Stimulated activated CD4-positive, alpha-beta T cell treated with anti-CD3 and anti-CD28 coated beads, Interleukin-1b, Interleukin-23, amount 100 ng/mL, for 4 hours (primary cell): ENCODE data around the gene OST4.
A peak's percentile ranks its signal among the peaks of the same experiment; 100 is the strongest.

Source experiments
- DNase-seq, 2 donors: peaks; one replicate each; pipeline ENCODE4 v3.0.0-alpha.2; 2020; ENCODE audit warnings: low read depth in 2 of 2

OST4 gene

GRCh38 chr2:27093430-27094352 is 22.2 kb upstream of the OST4 start:
- no peak for DNase-seq

- no peak for DNase-seq
Measured at GRCh38 chr2:27092696-27093429, 21.4 kb upstream of the OST4 start.

- DNase-seq, result no peak
Measured at GRCh38 chr2:27091746-27092695, 20.6 kb upstream of the OST4 start.

GRCh38 chr2:27089111-27089954 is 17.9 kb upstream of the OST4 start:
- no peak for DNase-seq

GRCh38 chr2:27088634-27089033 is 17.2 kb upstream of the OST4 start:
- DNase-seq, result no peak

- no peak for DNase-seq
Measured at GRCh38 chr2:27087823-27088410, 16.5 kb upstream of the OST4 start.

- no peak for DNase-seq
Measured at GRCh38 chr2:27086724-27087593, 15.5 kb upstream of the OST4 start, which contains the start of gene KHK. KHK (plus strand) TSS chr2:27086772; CDS start chr2:27087260, 488 bp downstream.

GRCh38 chr2:27086090-27086723 is 14.8 kb upstream of the OST4 start:
- peak; percentile 98 to 99 for DNase-seq

GRCh38 chr2:27085673-27086089 is 14.2 kb upstream of the OST4 start:
- peak in 1 of 2 donors; percentile 36 for DNase-seq

GRCh38 chr2:27085062-27085672 is 13.7 kb upstream of the OST4 start:
- DNase-seq, result no peak

GRCh38 chr2:27084297-27085061 is 13.0 kb upstream of the OST4 start:
- DNase-seq, result no peak

- DNase-seq, result no peak
Measured at GRCh38 chr2:27083410-27084296, 12.2 kb upstream of the OST4 start.

GRCh38 chr2:27082773-27083409 is 11.4 kb upstream of the OST4 start:
- DNase-seq, result no peak

- no peak for DNase-seq
Measured at GRCh38 chr2:27081984-27082772, 10.7 kb upstream of the OST4 start.

GRCh38 chr2:27080603-27080936 is 9.1 kb upstream of the OST4 start:
- no peak for DNase-seq

- DNase-seq, result no peak
Measured at GRCh38 chr2:27080140-27080469, 8.7 kb upstream of the OST4 start.
